Kidney (tissue), 14 donors: ENCODE results near the gene BLOC1S3. TPM values are rescaled to one million over a fixed set of nuclear protein-coding genes. Genes with fewer than 3 reads are reported as not detected.

Experiments used
- DNase-seq, 5 donors: peaks; one replicate each; pipeline ENCODE4 v3.0.0-alpha.2; 2013 to 2020
- FAIRE-seq: peaks from 2 replicates; lab custom pipeline; 2012; peaks lifted over from hg19 to GRCh38; lab: Jason Lieb, UNC
- H3K27ac ChIP-seq, 2 donors: one replicate each; pipeline ENCODE4 v1.7.0; 2013; ENCODE audit warnings: low read depth in 2 of 2, low read length in 2 of 2, inconsistent platforms in 1 of 2
- H3K27me3 ChIP-seq: one replicate; pipeline ENCODE4 v1.7.1; 2013; ENCODE audit warnings: low read length, inconsistent platforms; ENCODE audit not compliant: control insufficient read depth, insufficient read depth
- H3K36me3 ChIP-seq, 3 donors: one replicate each; pipeline versions ENCODE4 v1.7.0 to v1.7.1; 2013; ENCODE audit warnings: low read length in 3 of 3, control low read depth in 1 of 3, inconsistent platforms in 1 of 3; ENCODE audit not compliant: insufficient read depth in 3 of 3, control insufficient read depth in 2 of 3
- H3K4me1 ChIP-seq, 3 donors: one replicate each; pipeline versions ENCODE4 v1.7.0 to v1.7.1; 2013; ENCODE audit warnings: low read length in 3 of 3, inconsistent platforms in 1 of 3, low read depth in 1 of 3; ENCODE audit not compliant: control insufficient read depth in 2 of 3, insufficient read depth in 2 of 3
- H3K4me3 ChIP-seq, 3 donors: one replicate each; pipeline versions ENCODE4 v1.7.0 to v1.8.1; 2013; ENCODE audit warnings: low read length in 3 of 3, control low read depth in 1 of 3, inconsistent platforms in 1 of 3
- H3K9ac ChIP-seq, 3 donors: one replicate each; pipeline versions ENCODE4 v1.7.0 to v1.7.1; 2013; ENCODE audit warnings: low read length in 3 of 3, control low read depth in 1 of 3, inconsistent platforms in 1 of 3
- H3K9me3 ChIP-seq, 3 donors: one replicate each; pipeline versions ENCODE4 v1.7.0 to v1.7.1; 2013; ENCODE audit warnings: low read length in 3 of 3, control low read depth in 1 of 3, inconsistent platforms in 1 of 3; ENCODE audit not compliant: control insufficient read depth in 2 of 3, insufficient read depth in 1 of 3
- CTCF ChIP-seq: IDR thresholded peaks from 3 replicates; pipeline ENCODE4 v1.5.1; 2012; ENCODE audit warnings: mild to moderate bottlenecking, moderate library complexity, borderline replicate concordance; ENCODE audit not compliant: insufficient read depth; ENCODE audit errors: extremely low read depth
- intact Hi-C: fragments of 100-400 bp; cut with DNase I; formaldehyde crosslinking; loops from one replicate; pipeline ENCODE4 v1.11.1; 2022
- polyA plus RNA-seq: library from polyadenylated mRNA; stranded (reverse); fragments of 350-450 nt; fragmentation: Illumina TruSeq; extraction: RNeasy Lipid Tissue Mini Kit (QIAGEN cat#74804); gene quantifications from one replicate; pipeline ENCODE4 v1.2.3, GENCODE V29; 2014; ENCODE audit warnings: low read depth, low replicate concordance; ENCODE audit not compliant: insufficient read depth
- total RNA-seq: library from RNA; stranded (reverse); fragmentation: NEBNext Ultra II Directional; extraction: Animal tissue kit (Norgen Biotek cat#: 25700); gene quantifications from one replicate; pipeline ENCODE4 v1.2.1, GENCODE V29; 2021
- donor health status: control.
- donor health status: control.
- donor health status: control.
- donor health status: control.
- donor health status: control.
- donor health status: DM: yes; HTN: yes; CAD: no.
- donor health status: Normal renal cell carcinoma (clear cell type).

BLOC1S3 gene
- total and polyA plus RNA-seq, 2 donors from 2014 or later, result 5.2 to 13.2 TPM

GRCh38 chr19:45151821-45152503 lies 26.6 kb upstream of the BLOC1S3 start:
- peak in 1 of 5 donors; percentile 52 for DNase-seq
- FAIRE-seq, result no peak
- Histone ChIP-seq H3K9me3 (no peaks in the 10 kb centered on the region), H3K4me1 (peaks cover 0 to 18% (median 0%) of the 10 kb centered on the region in 3 donors), H3K9ac (no peak overlapping the region), H3K27ac (no peak overlapping the region), H3K4me3 (no peak overlapping the region), H3K36me3 (no peaks in the 10 kb centered on the region), H3K27me3 (peaks cover 12% of the 10 kb centered on the region)
- no peak for TF ChIP-seq CTCF
- intact Hi-C loops, result no loop called here

GRCh38 chr19:45152504-45153338 lies 25.9 kb upstream of the BLOC1S3 start:
- no peak overlapping the region for H3K9ac ChIP-seq
- no peak for TF ChIP-seq CTCF
- H3K4me1 ChIP-seq, result peaks cover 0 to 18% (median 0%) of the 10 kb centered on the region in 3 donors
- DNase-seq, result peak in 4 of 5 donors; percentile 51 to 74 (median 62)
- H3K27me3 ChIP-seq, result peaks cover 12% of the 10 kb centered on the region
- H3K27ac ChIP-seq, result no peak overlapping the region
- H3K4me3 ChIP-seq, result no peak overlapping the region
- no peaks in the 10 kb centered on the region for H3K36me3 ChIP-seq
- no peaks in the 10 kb centered on the region for H3K9me3 ChIP-seq
- intact Hi-C loops, result no loop called here
- no peak for FAIRE-seq

GRCh38 chr19:45153339-45154063 lies 25.1 kb upstream of the BLOC1S3 start:
- no peak for FAIRE-seq
- Histone ChIP-seq H3K27ac (no peak overlapping the region), H3K36me3 (no peaks in the 10 kb centered on the region), H3K4me1 (peaks cover 0 to 18% (median 0%) of the 10 kb centered on the region in 3 donors), H3K4me3 (peak overlapping the region in 1 of 3 donors; percentile 16), H3K9me3 (no peaks in the 10 kb centered on the region), H3K9ac (no peak overlapping the region), H3K27me3 (peaks cover 12% of the 10 kb centered on the region)
- DNase-seq, result peak; percentile 60 to 76 (median 75)
- intact Hi-C loops, result no loop called here
- TF ChIP-seq CTCF, result no peak
